ENCODE measurements around the gene SULF2.

DNA sequence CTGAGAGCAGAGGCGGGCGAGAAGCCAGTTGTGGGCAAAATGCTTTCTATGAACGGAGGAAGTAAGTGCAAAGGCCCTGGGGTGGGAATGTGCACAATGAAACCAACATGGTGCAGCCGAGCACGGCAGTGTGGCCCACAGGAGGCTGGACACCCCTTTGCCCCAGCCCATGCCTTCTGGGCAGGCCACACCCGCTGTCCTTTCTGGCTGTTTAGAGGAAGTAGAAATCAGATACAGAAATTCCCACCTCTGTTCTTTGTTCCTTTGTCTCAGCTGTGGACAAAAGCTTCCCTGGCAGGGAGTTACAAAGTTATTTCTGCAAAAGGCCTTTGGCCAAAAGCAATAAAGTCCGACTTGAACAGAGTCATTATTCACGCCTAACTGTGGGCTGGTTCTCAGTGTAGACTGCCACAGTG, 11.9 kb downstream of the SULF2 start:
- TF ChIP-seq, protein P1, sequence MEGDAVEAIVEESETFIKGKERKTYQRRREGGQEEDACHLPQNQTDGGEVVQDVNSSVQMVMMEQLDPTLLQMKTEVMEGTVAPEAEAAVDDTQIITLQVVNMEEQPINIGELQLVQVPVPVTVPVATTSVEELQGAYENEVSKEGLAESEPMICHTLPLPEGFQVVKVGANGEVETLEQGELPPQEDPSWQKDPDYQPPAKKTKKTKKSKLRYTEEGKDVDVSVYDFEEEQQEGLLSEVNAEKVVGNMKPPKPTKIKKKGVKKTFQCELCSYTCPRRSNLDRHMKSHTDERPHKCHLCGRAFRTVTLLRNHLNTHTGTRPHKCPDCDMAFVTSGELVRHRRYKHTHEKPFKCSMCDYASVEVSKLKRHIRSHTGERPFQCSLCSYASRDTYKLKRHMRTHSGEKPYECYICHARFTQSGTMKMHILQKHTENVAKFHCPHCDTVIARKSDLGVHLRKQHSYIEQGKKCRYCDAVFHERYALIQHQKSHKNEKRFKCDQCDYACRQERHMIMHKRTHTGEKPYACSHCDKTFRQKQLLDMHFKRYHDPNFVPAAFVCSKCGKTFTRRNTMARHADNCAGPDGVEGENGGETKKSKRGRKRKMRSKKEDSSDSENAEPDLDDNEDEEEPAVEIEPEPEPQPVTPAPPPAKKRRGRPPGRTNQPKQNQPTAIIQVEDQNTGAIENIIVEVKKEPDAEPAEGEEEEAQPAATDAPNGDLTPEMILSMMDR (conservative IDR thresholded peaks at IDR 0.05) = no peak
- no peak for TF ChIP-seq ZFX (IDR thresholded peaks at IDR 0.05)
